K562 (cell line): ENCODE results near the gene CUL2. TPM values are rescaled to one million over a fixed set of nuclear protein-coding genes. Genes with fewer than 3 reads are reported as not detected.

ENCODE experiments used
- ATAC-seq: fragments of 200-7000 bp; cut with Tn5 transposase; 3 replicates; pipeline ENCODE4 v1.9.1; 2020; ENCODE audit warnings: moderate library complexity
- BruUV-seq: library from RNA; stranded (reverse); fragments of 400-500 nt; replicated peaks from 2 replicates; lab custom pipeline; 2021; lab: Mats Ljungman, UMichigan
- CTCF ChIA-PET: fragments of 300-600 bp; formaldehyde crosslinking; extraction: SDS; loops from one replicate; lab custom pipeline; 2021; ENCODE audit warnings: low intra/inter-chr PET ratio; lab: Yijun Ruan, JAX
- POLR2A ChIA-PET: fragments of 300-600, 350-650 bp; sonication (Branson Sonifier 250); formaldehyde crosslinking; extraction: SDS; loops from one replicate; lab custom pipeline; 2021; ENCODE audit warnings: antibody characterized with exemption, inconsistent platforms; lab: Yijun Ruan, JAX
- DNase-seq, 4 experiments: peaks; one replicate each; pipeline versions ENCODE4 v3.0.0 to v3.0.0-alpha.2; 2011 to 2018; ENCODE audit warnings: low spot score in 3 of 4, mixed read lengths in 3 of 4; ENCODE audit errors: extremely low read depth in 1 of 4
- FAIRE-seq: peaks from 2 replicates; lab custom pipeline; 2011; peaks lifted over from hg19 to GRCh38; lab: Jason Lieb, UNC
- H2AFZ ChIP-seq: 2 replicates; pipeline ENCODE4 v1.6.0; 2011; ENCODE audit warnings: low read depth, low read length, control low read depth, inconsistent platforms
- H3K27ac ChIP-seq: fragments of 200-600 bp; 3 replicates; pipeline ENCODE4 v1.8.0; 2011; ENCODE audit warnings: low read depth, mild to moderate bottlenecking, control low read depth, inconsistent platforms, low read length, moderate library complexity, mixed read lengths; ENCODE audit errors: extremely low read depth
- H3K27me3 ChIP-seq, 2 experiments: fragments of 300-600 bp in 1 of 2; 2 replicates in 1 of 2; 3 replicates in 1 of 2; pipeline versions ENCODE4 v1.6.0 to v1.8.0; 2011; ENCODE audit warnings: inconsistent platforms in 2 of 2, low read length in 2 of 2, mild to moderate bottlenecking in 1 of 2, mixed read lengths in 1 of 2, moderate library complexity in 1 of 2; ENCODE audit not compliant: control insufficient read depth in 2 of 2, insufficient read depth in 2 of 2
- H3K36me3 ChIP-seq: fragments of 300-600 bp; 3 replicates; pipeline ENCODE4 v1.8.0; 2011; ENCODE audit warnings: mild to moderate bottlenecking, low read length, inconsistent platforms; ENCODE audit not compliant: control insufficient read depth, insufficient read depth
- H3K4me1 ChIP-seq, 2 experiments: fragments of 200-600 bp in 1 of 2; replicated peaks in 1 of 2; 2 replicates in 1 of 2; 3 replicates in 1 of 2; pipeline versions ENCODE4 v1.5.1 to v1.8.0; 2011; ENCODE audit warnings: inconsistent platforms in 2 of 2, low read length in 2 of 2, mild to moderate bottlenecking in 1 of 2, mixed read lengths in 1 of 2, moderate library complexity in 1 of 2; ENCODE audit not compliant: control insufficient read depth in 2 of 2, insufficient read depth in 2 of 2
- H3K4me2 ChIP-seq: 2 replicates; pipeline ENCODE4 v1.6.1; 2011; ENCODE audit warnings: low read length, control low read depth, inconsistent platforms, mixed read lengths; ENCODE audit not compliant: insufficient read depth
- H3K4me3 ChIP-seq: fragments of 200-600 bp; sonication (generic), shearing (Covaris generic); 2 replicates; pipeline ENCODE4 v1.5.1; 2016; ENCODE audit warnings: control low read depth, inconsistent platforms
- H3K79me2 ChIP-seq: fragments of 200-600 bp; 3 replicates; pipeline ENCODE4 v1.8.0; 2011; ENCODE audit warnings: low read length, inconsistent platforms; ENCODE audit not compliant: control insufficient read depth, insufficient read depth
- H3K9ac ChIP-seq, 2 experiments: 2 replicates each; pipeline versions ENCODE4 v1.6.0 to v1.6.1; 2011; ENCODE audit warnings: low read depth in 2 of 2, low read length in 2 of 2, control low read depth in 1 of 2, inconsistent platforms in 1 of 2, mild to moderate bottlenecking in 1 of 2, mixed read lengths in 1 of 2; ENCODE audit not compliant: insufficient read depth in 1 of 2
- H3K9me1 ChIP-seq: one replicate; pipeline ENCODE4 v1.6.0; 2011; ENCODE audit warnings: inconsistent platforms, mild to moderate bottlenecking, low read length, moderate library complexity; ENCODE audit not compliant: control insufficient read depth, insufficient read depth
- H3K9me3 ChIP-seq: replicated peaks from 2 replicates; pipeline ENCODE4 v1.5.1; 2011; ENCODE audit warnings: low read depth, low read length, inconsistent platforms; ENCODE audit not compliant: control insufficient read depth, insufficient read depth
- H4K20me1 ChIP-seq: replicated peaks from 2 replicates; pipeline ENCODE4 v1.6.1; 2011; ENCODE audit warnings: low read length, inconsistent platforms, mixed read lengths; ENCODE audit not compliant: control insufficient read depth, insufficient read depth
- CSDE1 ChIP-seq, 2 experiments: fragments of 450-650 bp; IDR thresholded peaks; 2 replicates each; pipeline ENCODE4 v1.6.1; 2016; ENCODE audit warnings: mild to moderate bottlenecking in 1 of 2
- HMBOX1 ChIP-seq: sonication (generic); IDR thresholded peaks from 2 replicates; pipeline ENCODE4 v1.6.1; 2016
- ZEB2 ChIP-seq: fragments of 450-650 bp; IDR thresholded peaks from 2 replicates; pipeline ENCODE4 v1.6.1; 2016
- ZNF175 ChIP-seq: fragments of 200-800 bp; sonication (Bioruptor generic); IDR thresholded peaks from 2 replicates; pipeline ENCODE4 v1.6.1; 2016; ENCODE audit warnings: low read depth, mild to moderate bottlenecking, missing genetic modification characterization, missing compliant biosample characterization
- ZNF184 ChIP-seq: sonication (generic); formaldehyde crosslinking; IDR thresholded peaks from 2 replicates; pipeline ENCODE4 v1.5.0; 2020; ENCODE audit warnings: missing genetic modification reagents
- ZNF316 ChIP-seq: fragments of 450-650 bp; IDR thresholded peaks from 2 replicates; pipeline ENCODE4 v1.6.1; 2016
- ZNF639 ChIP-seq, 2 experiments: fragments of 200-800 bp in 1 of 2; sonication (Bioruptor generic) in 1 of 2; sonication (generic) in 1 of 2; formaldehyde crosslinking in 1 of 2; IDR thresholded peaks in 1 of 2; conservative IDR thresholded peaks in 1 of 2; 2 replicates each; pipeline versions ENCODE4 v1.5.0 to v1.6.1; 2016 to 2020; ENCODE audit warnings: missing compliant biosample characterization in 1 of 2, missing genetic modification characterization in 1 of 2, missing genetic modification reagents in 1 of 2
- WGBS: fragments of 100-300 bp; shearing (Covaris generic); methylation state at CpG from one replicate; pipeline ENCODE4 v1.1.6; 2016; ENCODE audit warnings: low coverage, mixed read lengths; ENCODE audit not compliant: insufficient coverage; ENCODE audit errors: missing lambda C conversion rate; 5-methylcytosine and 5-hydroxymethylcytosine counted together
- in situ Hi-C: fragments of 300-500 bp; cut with MboI; formaldehyde crosslinking; loops from 4 replicates; pipeline ENCODE4 v1.15.0; 2018; ENCODE audit warnings: inconsistent platforms, mixed read lengths
- intact Hi-C: fragments of 100-400 bp; cut with micrococcal nuclease; formaldehyde crosslinking; loops from 2 replicates; pipeline ENCODE4 v1.14.2; 2022
- polyA plus RNA-seq, 8 experiments: library from polyadenylated mRNA; depleted of rRNA in 4 of 8; stranded (reverse) in 5 of 8; unstranded in 3 of 8; fragments of >200 nt; fragmentation: Nextera tagmentation in 2 of 8; fragmentation: Illumina TruSeq in 1 of 8; extraction: Ambion mirVana in 2 of 8; extraction: Trizol in 1 of 8; gene quantifications; 2 replicates each; pipeline versions ENCODE4 v1.2.1 to v1.2.3, GENCODE V29; 2011 to 2014; ENCODE audit warnings: inconsistent platforms in 1 of 8, missing spikeins in 1 of 8
- total RNA-seq, 7 experiments: library from RNA; depleted of rRNA in 6 of 7; stranded (reverse); fragments of >200 nt in 6 of 7; fragmentation: Illumina TruSeq in 2 of 7; extraction: Trizol in 2 of 7; gene quantifications; 2 replicates each; pipeline versions ENCODE4 v1.2.1 to v1.2.3, GENCODE V29; 2011 to 2021; ENCODE audit warnings: low replicate concordance in 1 of 7

Gene CUL2
- total and polyA plus RNA-seq, 9 of the 15 experiments (the other 6 are each of a cell fraction or from before 2014, with no cell fraction given): 17.3 to 46.3 (median 41.2) TPM

DNA sequence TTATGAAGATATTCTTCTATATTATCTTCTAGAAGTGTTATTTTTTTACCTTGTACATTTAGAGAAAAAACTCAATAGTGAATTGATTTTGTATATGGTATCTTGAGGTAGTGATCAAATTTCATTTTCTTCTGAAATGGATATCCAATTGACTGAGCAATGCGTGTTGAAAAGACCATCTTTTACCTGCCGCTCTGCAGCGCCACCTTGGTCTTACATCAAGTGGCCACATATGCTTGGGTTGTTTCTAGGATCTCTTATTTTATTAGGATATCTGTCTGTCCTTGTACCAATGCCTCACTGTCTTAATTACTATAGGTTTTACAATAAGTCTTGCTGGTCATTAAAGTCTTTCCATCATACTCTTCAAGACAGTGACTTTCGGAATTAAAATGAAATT, 53.0 kb downstream of the CUL2 start:
- no peak for ATAC-seq
- CTCF ChIA-PET: no interaction called here
- FAIRE-seq: no peak

More for the DNA sequence above, 53.0 kb downstream of the CUL2 start:
- intact Hi-C loops (no loop called here), in situ Hi-C loops (no loop called here)
- Histone ChIP-seq H3K27me3 (no peaks in the 10 kb centered on the region), H3K4me2 (no peak overlapping the region), H4K20me1 (no peaks in the 10 kb centered on the region; the same call in 1 of the 2 replicates), H3K9me3 (no peaks in the 10 kb centered on the region), H3K27ac (no peak overlapping the region), H3K4me3 (no peak overlapping the region), H3K79me2 (no peaks in the 10 kb centered on the region), H3K9ac (no peak overlapping the region), H3K36me3 (peaks cover 63% of the 10 kb centered on the region), H3K4me1 (no peaks in the 10 kb centered on the region), H2AFZ (no peak overlapping the region), H3K9me1 (no peaks in the 10 kb centered on the region)
- no peak for TF ChIP-seq HMBOX1
- no peak for TF ChIP-seq ZNF316
- no peak for TF ChIP-seq ZEB2
- no peak for TF ChIP-seq ZNF639 (CRISPR knock-in tag; conservative IDR thresholded peaks at IDR 0.05 in 1 of 2, IDR thresholded peaks at IDR 0.05 in 1 of 2)
- no peak for TF ChIP-seq CSDE1 (IDR thresholded peaks at IDR 0.05)
- no peak for TF ChIP-seq ZNF175
- no peak for TF ChIP-seq ZNF184 (CRISPR knock-in tag)
- POLR2A ChIA-PET: no interaction called here
- DNase-seq: no peak
- WGBS: 97% methylated on average over 4 of the region's 4 CpGs
- no TSS peak for BruUV-seq
